OCI-LY7 (cell line): Measurements from ENCODE around the gene DTNB.

Experiments
- CTCF ChIP-seq: fragments of 200-600 bp; sonication (generic); conservative IDR thresholded peaks from 2 replicates; pipeline ENCODE4 v1.5.1; 2014; ENCODE audit warnings: mild to moderate bottlenecking, antibody characterized with exemption, low read length, moderate library complexity, mixed read lengths
- EZH2phosphoT487 ChIP-seq: fragments of 200-600 bp; sonication (generic); IDR thresholded peaks from 2 replicates; pipeline ENCODE4 v1.6.1; 2018; ENCODE audit warnings: low read depth, borderline replicate concordance, mild to moderate bottlenecking, mixed run types, antibody characterized with exemption, low read length, moderate library complexity, mixed read lengths

DNA sequence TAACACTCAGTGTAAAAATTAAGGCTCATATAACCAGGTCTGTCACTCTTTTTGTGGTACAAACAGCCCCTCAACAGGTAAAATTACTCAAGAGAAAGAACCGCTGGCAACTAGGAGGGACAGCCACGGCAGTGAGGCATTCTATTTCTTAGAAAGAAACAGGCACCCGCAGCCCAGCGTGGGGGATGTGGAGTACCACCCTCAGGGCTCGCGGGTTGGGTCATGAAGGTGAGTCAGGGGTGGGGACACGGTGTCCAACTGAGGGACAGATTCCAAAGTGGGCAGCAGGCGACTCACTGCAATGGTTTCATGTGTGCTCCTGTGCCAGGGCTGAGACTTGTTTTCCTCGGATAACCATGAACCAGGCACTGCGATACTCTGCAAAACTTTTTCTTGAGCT is 129.4 kb downstream of the DTNB start:
- TF ChIP-seq CTCF (no peak), EZH2phosphoT487 (no peak)
